ENCODE data around the gene MAST1.

- no peak for TF ChIP-seq CTCF (IDR thresholded peaks at IDR 0.05)
- TF ChIP-seq POLR2AphosphoS5 (IDR thresholded peaks at IDR 0.05), result no peak
- TF ChIP-seq POLR2A (IDR thresholded peaks at IDR 0.05), result no peak
These were observed 48.3 kb downstream of the MAST1 start for GRCh38 chr19:12886651-12886968.

Data from prostate gland (tissue), 2 donors.